K562 (cell line): Measurements from ENCODE around the gene LAMTOR4. TPM values are rescaled to one million over a fixed set of nuclear protein-coding genes. Genes with fewer than 3 reads are reported as not detected.

Experiments
- ARID3B ChIP-seq: fragments of 250-450 bp; sonication (Bioruptor Pico); IDR thresholded peaks from 2 replicates; pipeline ENCODE4 v1.4.0; 2020; ENCODE audit warnings: borderline replicate concordance
- BCOR ChIP-seq: fragments of 450-650 bp; IDR thresholded peaks from 2 replicates; pipeline ENCODE4 v1.6.1; 2016
- GTF2B ChIP-seq: IDR thresholded peaks from 2 replicates; pipeline ENCODE4 v1.6.1; 2011; ENCODE audit not compliant: insufficient read length; ENCODE audit errors: extremely low read depth
- GTF3C2 ChIP-seq: IDR thresholded peaks from 3 replicates; pipeline ENCODE4 v1.6.1; 2011; ENCODE audit warnings: borderline replicate concordance, mild to moderate bottlenecking, moderate library complexity; ENCODE audit not compliant: insufficient read length; ENCODE audit errors: extremely low read depth
- HIVEP1 ChIP-seq: fragments of 250-450 bp; sonication (Bioruptor Pico); IDR thresholded peaks from 2 replicates; pipeline ENCODE4 v1.4.0; 2020; ENCODE audit warnings: mild to moderate bottlenecking
- ZBTB40 ChIP-seq, 2 experiments: fragments of 450-650 bp in 1 of 2; sonication (generic) in 1 of 2; formaldehyde crosslinking in 1 of 2; IDR thresholded peaks; 2 replicates each; pipeline versions ENCODE4 v1.7.1 to v1.9.0; 2016 to 2022; ENCODE audit warnings: inconsistent platforms in 1 of 2, mild to moderate bottlenecking in 1 of 2, missing genetic modification reagents in 1 of 2
- ZNF655 ChIP-seq: fragments of 250-450 bp; sonication (Bioruptor Pico); IDR thresholded peaks from 2 replicates; pipeline ENCODE4 v1.5.0; 2021
- ZNF696 ChIP-seq: fragments of 250-450 bp; sonication (Bioruptor Pico); conservative IDR thresholded peaks from 2 replicates; pipeline ENCODE4 v1.4.0; 2020; ENCODE audit warnings: mild to moderate bottlenecking, moderate library complexity
- polyA plus RNA-seq, 8 experiments: library from polyadenylated mRNA; depleted of rRNA in 4 of 8; stranded (reverse) in 5 of 8; unstranded in 3 of 8; fragments of >200 nt; fragmentation: Nextera tagmentation in 2 of 8; fragmentation: Illumina TruSeq in 1 of 8; extraction: Ambion mirVana in 2 of 8; extraction: Trizol in 1 of 8; gene quantifications; 2 replicates each; pipeline versions ENCODE4 v1.2.1 to v1.2.3, GENCODE V29; 2011 to 2014; ENCODE audit warnings: inconsistent platforms in 1 of 8, missing spikeins in 1 of 8
- total RNA-seq, 7 experiments: library from RNA; depleted of rRNA in 6 of 7; stranded (reverse); fragments of >200 nt in 6 of 7; fragmentation: Illumina TruSeq in 2 of 7; extraction: Trizol in 2 of 7; gene quantifications; 2 replicates each; pipeline versions ENCODE4 v1.2.1 to v1.2.3, GENCODE V29; 2011 to 2021; ENCODE audit warnings: low replicate concordance in 1 of 7

LAMTOR4 gene
- total and polyA plus RNA-seq, 9 of the 15 experiments (the other 6 are each of a cell fraction or from before 2014, with no cell fraction given), result 79.6 to 314 (median 195) TPM

- TF ChIP-seq ZBTB40 (IDR thresholded peaks at IDR 0.05) (no peak), ZBTB40 (CRISPR knock-in tag; IDR thresholded peaks at IDR 0.05) (no peak), ZNF696 (CRISPR knock-in tag) (no peak), GTF2B (no peak), HIVEP1 (CRISPR knock-in tag) (no peak), ARID3B (CRISPR knock-in tag) (no peak), BCOR (no peak), GTF3C2 (no peak), ZNF655 (CRISPR knock-in tag) (no peak)
Measured at GRCh38 chr7:100142461-100142860, 6.3 kb upstream of the LAMTOR4 start (continued).
